DOHH2 (cell line): ENCODE measurements around the gene GAS6.

Experiments
- H3F3A ChIP-seq: fragments of 200-600 bp; sonication (generic), shearing (Covaris generic); 2 replicates; pipeline ENCODE4 v1.6.0; 2016; ENCODE audit warnings: antibody characterized with exemption, mild to moderate bottlenecking; ENCODE audit not compliant: control insufficient read depth, insufficient read depth
- H3K27ac ChIP-seq: fragments of 200-600 bp; sonication (generic); 2 replicates; pipeline ENCODE4 v1.5.1; 2014; ENCODE audit warnings: low read depth, mild to moderate bottlenecking, low read length, moderate library complexity
- H3K27me3 ChIP-seq: fragments of 200-600 bp; sonication (generic); 2 replicates; pipeline ENCODE4 v1.6.1; 2014; ENCODE audit warnings: mild to moderate bottlenecking, low read length, mixed read lengths; ENCODE audit not compliant: control insufficient read depth
- H3K36me3 ChIP-seq: fragments of 200-600 bp; sonication (generic); 2 replicates; pipeline ENCODE4 v1.6.1; 2014; ENCODE audit warnings: mild to moderate bottlenecking, low read length, moderate library complexity, mixed read lengths; ENCODE audit not compliant: control insufficient read depth
- H3K4me1 ChIP-seq: fragments of 200-600 bp; sonication (generic); 2 replicates; pipeline ENCODE4 v1.6.1; 2014; ENCODE audit warnings: mild to moderate bottlenecking, low read length, mixed read lengths; ENCODE audit not compliant: control insufficient read depth
- H3K4me2 ChIP-seq: fragments of 200-600 bp; sonication (generic); 2 replicates; pipeline ENCODE4 v1.6.0; 2014; ENCODE audit warnings: mild to moderate bottlenecking, low read length, moderate library complexity
- H3K4me3 ChIP-seq: fragments of 200-600 bp; sonication (generic); 2 replicates; pipeline ENCODE4 v1.5.1; 2014; ENCODE audit warnings: mild to moderate bottlenecking, low read length, mixed read lengths
- H3K79me2 ChIP-seq: fragments of 200-600 bp; sonication (generic); 2 replicates; pipeline ENCODE4 v1.6.1; 2014; ENCODE audit warnings: mild to moderate bottlenecking, low read length, mixed read lengths; ENCODE audit not compliant: control insufficient read depth
- H3K9me2 ChIP-seq: fragments of 200-600 bp; sonication (generic); replicated peaks from 2 replicates; pipeline ENCODE4 v1.6.1; 2014; ENCODE audit warnings: mild to moderate bottlenecking, low read length, mixed read lengths; ENCODE audit not compliant: control insufficient read depth
- H3K9me3 ChIP-seq: fragments of 200-600 bp; sonication (generic); 2 replicates; pipeline ENCODE4 v1.6.1; 2014; ENCODE audit warnings: antibody characterized with exemption, low read length, mixed read lengths; ENCODE audit not compliant: control insufficient read depth, insufficient read depth
- H4K20me1 ChIP-seq: fragments of 200-600 bp; sonication (generic); 2 replicates; pipeline ENCODE4 v1.6.0; 2014; ENCODE audit warnings: low read depth, mild to moderate bottlenecking, antibody characterized with exemption, low read length, moderate library complexity; ENCODE audit not compliant: control insufficient read depth, insufficient read depth
- EZH2phosphoT487 ChIP-seq: fragments of 200-600 bp; sonication (generic); IDR thresholded peaks from 2 replicates; pipeline ENCODE4 v1.6.1; 2017; ENCODE audit warnings: borderline replicate concordance, mild to moderate bottlenecking, antibody characterized with exemption, low read length, moderate library complexity, mixed read lengths
- TF ChIP-seq, protein P1 (sequence below): fragments of 200-600 bp; sonication (generic); IDR thresholded peaks from one replicate; pipeline ENCODE4 v1.5.1; 2014; ENCODE audit warnings: antibody characterized with exemption, mild to moderate bottlenecking, low read depth, low read length; ENCODE audit not compliant: poor library complexity, severe bottlenecking

GAS6 gene

DNA sequence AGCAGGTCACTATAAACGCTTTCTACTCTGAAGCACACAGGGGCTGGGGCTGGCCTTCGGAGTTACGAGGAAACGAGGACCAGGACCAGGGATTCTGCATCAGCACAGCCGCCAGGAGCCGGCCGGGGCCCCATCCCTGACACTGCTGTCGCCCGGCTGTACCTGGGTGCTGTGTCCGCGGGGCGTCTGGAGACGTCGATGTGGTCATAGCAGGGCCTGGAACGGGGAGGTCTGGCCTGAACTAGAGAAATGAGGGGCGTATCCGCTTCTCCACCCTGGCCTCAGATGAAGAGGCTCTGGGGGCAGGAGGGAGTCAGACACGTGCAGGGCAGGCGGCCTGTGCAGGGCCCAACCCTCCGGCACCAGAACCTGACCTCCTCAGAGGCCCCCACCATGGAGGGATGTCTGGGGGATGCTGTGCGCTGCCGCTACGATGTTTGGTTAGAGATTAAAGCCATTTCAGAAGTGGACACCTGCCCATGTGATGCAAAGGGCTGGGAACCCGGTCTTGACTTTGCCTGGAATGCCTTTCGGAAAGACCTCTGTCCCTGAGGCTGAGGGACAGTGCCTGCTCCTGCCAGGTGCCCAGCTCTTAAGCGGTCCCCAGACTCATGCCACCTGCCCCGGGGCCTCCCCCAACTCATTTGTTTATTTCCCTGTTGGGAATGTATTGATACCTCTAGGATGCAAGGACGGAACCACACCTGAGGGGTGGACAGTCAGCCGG lies 21.4 kb downstream of the GAS6 start:
- H3K4me1 ChIP-seq, result no peaks in the 10 kb centered on the region
- H3K4me2 ChIP-seq, result no peak overlapping the region
- H3K9me2 ChIP-seq, result no peaks in the 10 kb centered on the region
- H4K20me1 ChIP-seq, result no peaks in the 10 kb centered on the region
- no peaks in the 10 kb centered on the region for H3K79me2 ChIP-seq
- H3K36me3 ChIP-seq, result no peaks in the 10 kb centered on the region
- no peak overlapping the region for H3K27ac ChIP-seq
- no peaks in the 10 kb centered on the region for H3K9me3 ChIP-seq
- H3F3A ChIP-seq, result no peaks in the 10 kb centered on the region
- no peaks in the 10 kb centered on the region for H3K27me3 ChIP-seq
- H3K4me3 ChIP-seq, result no peak overlapping the region
- no peak for TF ChIP-seq EZH2phosphoT487
- TF ChIP-seq, protein P1, sequence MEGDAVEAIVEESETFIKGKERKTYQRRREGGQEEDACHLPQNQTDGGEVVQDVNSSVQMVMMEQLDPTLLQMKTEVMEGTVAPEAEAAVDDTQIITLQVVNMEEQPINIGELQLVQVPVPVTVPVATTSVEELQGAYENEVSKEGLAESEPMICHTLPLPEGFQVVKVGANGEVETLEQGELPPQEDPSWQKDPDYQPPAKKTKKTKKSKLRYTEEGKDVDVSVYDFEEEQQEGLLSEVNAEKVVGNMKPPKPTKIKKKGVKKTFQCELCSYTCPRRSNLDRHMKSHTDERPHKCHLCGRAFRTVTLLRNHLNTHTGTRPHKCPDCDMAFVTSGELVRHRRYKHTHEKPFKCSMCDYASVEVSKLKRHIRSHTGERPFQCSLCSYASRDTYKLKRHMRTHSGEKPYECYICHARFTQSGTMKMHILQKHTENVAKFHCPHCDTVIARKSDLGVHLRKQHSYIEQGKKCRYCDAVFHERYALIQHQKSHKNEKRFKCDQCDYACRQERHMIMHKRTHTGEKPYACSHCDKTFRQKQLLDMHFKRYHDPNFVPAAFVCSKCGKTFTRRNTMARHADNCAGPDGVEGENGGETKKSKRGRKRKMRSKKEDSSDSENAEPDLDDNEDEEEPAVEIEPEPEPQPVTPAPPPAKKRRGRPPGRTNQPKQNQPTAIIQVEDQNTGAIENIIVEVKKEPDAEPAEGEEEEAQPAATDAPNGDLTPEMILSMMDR, result no peak

DNA sequence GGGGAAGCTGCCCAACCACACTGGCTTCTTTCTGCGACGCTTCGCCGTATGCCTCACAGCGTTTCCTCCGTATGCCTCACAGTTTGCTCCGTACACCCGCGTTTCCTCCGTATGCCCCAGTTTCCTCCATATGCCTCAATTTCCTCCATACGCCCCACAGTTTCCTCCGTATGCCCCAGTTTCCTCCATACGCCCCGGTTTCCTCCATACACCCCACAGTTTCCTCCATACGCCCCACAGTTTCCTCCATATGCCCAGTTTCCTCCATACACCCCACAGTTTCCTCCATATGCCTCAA lies 22.6 kb downstream of the GAS6 start:
- H3K4me3 ChIP-seq, result no peak overlapping the region
- no peaks in the 10 kb centered on the region for H4K20me1 ChIP-seq
- no peaks in the 10 kb centered on the region for H3K79me2 ChIP-seq

DNA sequence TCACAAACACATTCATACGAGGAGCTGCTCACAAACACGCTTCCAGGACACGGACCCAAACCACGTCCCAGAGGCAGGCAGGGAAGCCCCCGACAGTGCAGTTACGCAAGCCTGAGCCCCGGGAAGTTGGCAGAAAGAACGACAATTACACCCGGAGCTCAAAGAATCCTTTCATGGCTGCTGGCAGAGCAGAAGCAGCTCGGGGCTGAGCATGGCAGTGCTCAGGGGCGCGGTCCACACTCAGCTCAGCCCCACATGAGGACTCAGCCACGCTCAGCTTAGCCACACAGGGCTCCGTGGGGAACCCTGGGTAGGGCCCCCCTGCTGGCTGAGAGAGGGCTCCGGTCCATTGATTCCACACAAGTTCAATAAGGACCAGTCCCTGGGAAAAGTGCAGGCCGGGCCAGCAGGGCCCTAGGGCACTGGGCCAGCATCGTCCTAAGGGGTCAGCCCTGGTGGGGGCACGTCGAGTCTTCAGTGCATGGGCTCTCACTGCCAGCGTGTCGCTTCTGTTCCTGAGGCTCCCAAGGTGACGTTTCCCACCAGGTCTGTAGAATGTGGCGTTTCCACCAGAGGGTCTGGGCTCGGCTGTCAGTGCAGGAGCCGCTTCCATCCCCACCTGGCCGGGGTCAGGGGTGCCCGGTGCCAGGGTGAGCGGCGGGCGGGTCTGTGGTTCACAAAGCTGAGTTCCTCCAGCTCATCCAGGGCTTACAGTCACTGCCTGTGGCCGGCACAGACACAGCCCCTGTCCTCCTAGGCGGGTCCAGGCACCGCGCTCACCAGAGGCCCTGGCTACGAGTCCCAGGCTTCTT lies 23.1 kb downstream of the GAS6 start:
- no peaks in the 10 kb centered on the region for H3K79me2 ChIP-seq

More for the DNA sequence above, 22.6 kb downstream of the GAS6 start:
- no peaks in the 10 kb centered on the region for H3K27me3 ChIP-seq
- H3K9me3 ChIP-seq, result no peaks in the 10 kb centered on the region
- no peak overlapping the region for H3K4me2 ChIP-seq
- H3K27ac ChIP-seq, result no peak overlapping the region
- no peaks in the 10 kb centered on the region for H3F3A ChIP-seq
- TF ChIP-seq, protein P1, result no peak
- no peak for TF ChIP-seq EZH2phosphoT487
- no peaks in the 10 kb centered on the region for H3K4me1 ChIP-seq
- H3K36me3 ChIP-seq, result no peaks in the 10 kb centered on the region
- no peaks in the 10 kb centered on the region for H3K9me2 ChIP-seq

More for the DNA sequence above, 23.1 kb downstream of the GAS6 start:
- no peaks in the 10 kb centered on the region for H3K9me3 ChIP-seq
- no peaks in the 10 kb centered on the region for H3K9me2 ChIP-seq
- H3K4me3 ChIP-seq, result no peak overlapping the region
- no peaks in the 10 kb centered on the region for H3K4me1 ChIP-seq
- H3F3A ChIP-seq, result no peaks in the 10 kb centered on the region
- no peaks in the 10 kb centered on the region for H4K20me1 ChIP-seq
- H3K4me2 ChIP-seq, result no peak overlapping the region
- no peak for TF ChIP-seq EZH2phosphoT487
- TF ChIP-seq, protein P1, result no peak
- H3K27me3 ChIP-seq, result no peaks in the 10 kb centered on the region
- H3K36me3 ChIP-seq, result no peaks in the 10 kb centered on the region
- no peak overlapping the region for H3K27ac ChIP-seq
